Measurements from ENCODE around the gene CNTN4. TPM values are rescaled to one million over a fixed set of nuclear protein-coding genes. Genes with fewer than 3 reads are reported as not detected.

CNTN4 gene
- total RNA-seq, 1 experiment from 2014 or later = 5.7 TPM

DNA sequence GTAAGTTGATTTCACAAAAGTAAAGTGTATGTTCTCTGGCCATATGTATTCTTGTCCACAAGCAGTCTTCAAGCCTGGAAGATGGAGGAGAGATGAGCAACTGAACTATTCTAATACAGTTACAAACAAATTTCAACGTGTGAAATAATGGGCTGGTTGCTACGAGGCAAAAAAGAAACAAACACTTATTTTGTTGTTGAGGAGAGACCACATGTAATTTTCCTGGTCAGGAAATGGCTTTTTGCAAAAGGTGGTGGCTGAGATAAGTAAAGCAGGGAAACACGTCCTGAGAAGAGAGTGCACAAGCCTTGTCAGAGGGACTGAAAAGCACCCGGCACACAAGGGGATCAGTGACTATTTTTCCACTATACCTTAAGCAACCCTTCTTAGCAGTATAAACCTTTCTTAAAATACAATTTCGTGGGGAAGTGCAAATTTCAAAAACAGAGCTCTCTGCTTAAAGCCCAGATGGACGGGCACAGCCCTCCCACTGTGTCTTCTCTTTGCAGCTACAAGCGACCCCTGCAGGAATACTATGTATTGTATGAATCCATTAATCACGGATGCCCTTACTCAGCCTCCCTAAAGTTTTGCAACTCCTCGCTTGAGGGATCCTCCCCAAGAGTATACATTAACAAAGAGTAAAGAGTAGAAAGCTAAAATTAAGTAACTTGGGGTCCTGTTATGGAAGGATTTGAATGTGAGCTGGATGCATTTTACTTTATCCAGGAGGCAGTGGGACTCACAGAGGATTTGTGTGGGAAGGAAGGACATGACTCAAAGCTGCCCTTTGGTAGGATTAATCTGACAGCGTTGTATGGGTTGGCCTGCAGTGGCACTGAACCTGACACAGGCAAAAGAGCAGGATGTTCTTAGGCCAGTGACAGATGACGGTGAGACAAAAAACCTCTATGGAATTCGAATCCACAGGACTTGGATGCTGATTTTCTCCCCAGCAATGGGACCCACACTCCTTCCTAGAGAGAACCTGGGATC is 757.8 kb downstream of the CNTN4 start:
- intact Hi-C loops (cut with micrococcal nuclease; ENCODE audit: unreplicated experiment) = no loop called here
- ChIA-PET POLR2A (ENCODE audit: low non-redundant PET) (no interaction called here), CTCF (no interaction called here)
- BruUV-seq (replicated peaks) = no TSS peak
- no peaks in the 10 kb centered on the region for H3K27me3 ChIP-seq (replicated peaks; ENCODE audit: insufficient read depth, low read depth, low read length, poor library complexity)
- TF ChIP-seq CTCF (conservative IDR thresholded peaks at IDR 0.05; ENCODE audit: low read depth, low read length) (no peak), EZH2 (IDR thresholded peaks at IDR 0.05; ENCODE audit: borderline replicate concordance, low read depth, low read length, poor library complexity, severe bottlenecking) (no peak)
- no peak for DNase-seq (ENCODE audit: low spot score)
- H3K36me3 ChIP-seq (ENCODE audit: insufficient read depth, low read length, poor library complexity, severe bottlenecking) = no peaks in the 10 kb centered on the region
- H3K9me3 ChIP-seq (ENCODE audit: low read depth, low read length, poor library complexity, severe bottlenecking) = no peaks in the 10 kb centered on the region
- no peaks in the 10 kb centered on the region for H3K4me1 ChIP-seq (ENCODE audit: insufficient read depth, low read length, poor library complexity, severe bottlenecking)
- no peak overlapping the region for H3K27ac ChIP-seq (ENCODE audit: low read depth, low read length, poor library complexity, severe bottlenecking)
- no peak overlapping the region for H3K4me3 ChIP-seq (ENCODE audit: low read depth, low read length, poor library complexity, severe bottlenecking)

GRCh38 chr3:2860626-2861025 is 762.0 kb downstream of the CNTN4 start:
- Histone ChIP-seq H3K4me3 (ENCODE audit: low read depth, low read length, poor library complexity, severe bottlenecking) (no peak overlapping the region), H3K27me3 (replicated peaks; ENCODE audit: insufficient read depth, low read depth, low read length, poor library complexity) (no peaks in the 10 kb centered on the region), H3K9me3 (ENCODE audit: low read depth, low read length, poor library complexity, severe bottlenecking) (no peaks in the 10 kb centered on the region), H3K36me3 (ENCODE audit: insufficient read depth, low read length, poor library complexity, severe bottlenecking) (no peaks in the 10 kb centered on the region), H3K4me1 (ENCODE audit: insufficient read depth, low read length, poor library complexity, severe bottlenecking) (no peaks in the 10 kb centered on the region), H3K27ac (ENCODE audit: low read depth, low read length, poor library complexity, severe bottlenecking) (no peak overlapping the region)
- intact Hi-C loops (cut with micrococcal nuclease; ENCODE audit: unreplicated experiment) = no loop called here
- TF ChIP-seq CTCF (conservative IDR thresholded peaks at IDR 0.05; ENCODE audit: low read depth, low read length) (no peak), EZH2 (IDR thresholded peaks at IDR 0.05; ENCODE audit: borderline replicate concordance, low read depth, low read length, poor library complexity, severe bottlenecking) (no peak)
- BruUV-seq (replicated peaks) = no TSS peak
- POLR2A ChIA-PET (ENCODE audit: low non-redundant PET) = no interaction called here
- CTCF ChIA-PET = no interaction called here
- DNase-seq (ENCODE audit: low spot score) = no peak

DNA sequence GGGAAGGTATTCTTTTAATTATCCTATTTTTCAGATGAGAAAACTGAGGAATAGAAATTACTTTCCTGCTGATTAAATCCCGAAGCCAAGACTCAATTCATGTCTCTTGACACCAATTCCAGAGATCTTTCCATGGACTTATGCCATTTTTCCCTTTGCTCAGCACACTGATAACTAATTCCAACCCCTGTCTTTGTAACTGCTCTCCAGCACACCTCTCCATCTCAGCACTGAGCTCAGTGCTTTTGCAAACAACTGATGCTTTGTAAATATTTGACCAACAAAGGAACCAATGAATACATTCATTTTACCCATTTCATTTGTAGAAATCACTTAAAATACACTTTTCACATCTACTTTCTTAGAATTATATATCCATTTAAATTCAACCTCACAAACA is 762.5 kb downstream of the CNTN4 start:
- H3K9me3 ChIP-seq (ENCODE audit: low read depth, low read length, poor library complexity, severe bottlenecking) = no peaks in the 10 kb centered on the region
- intact Hi-C loops (cut with micrococcal nuclease; ENCODE audit: unreplicated experiment) = no loop called here
- BruUV-seq (replicated peaks) = no TSS peak
- TF ChIP-seq EZH2 (IDR thresholded peaks at IDR 0.05; ENCODE audit: borderline replicate concordance, low read depth, low read length, poor library complexity, severe bottlenecking) (no peak), CTCF (conservative IDR thresholded peaks at IDR 0.05; ENCODE audit: low read depth, low read length) (no peak)
- ChIA-PET POLR2A (ENCODE audit: low non-redundant PET) (no interaction called here), CTCF (no interaction called here)
- H3K4me1 ChIP-seq (ENCODE audit: insufficient read depth, low read length, poor library complexity, severe bottlenecking) = no peaks in the 10 kb centered on the region
- no peak for DNase-seq (ENCODE audit: low spot score)
- no peaks in the 10 kb centered on the region for H3K27me3 ChIP-seq (replicated peaks; ENCODE audit: insufficient read depth, low read depth, low read length, poor library complexity)
- no peaks in the 10 kb centered on the region for H3K36me3 ChIP-seq (ENCODE audit: insufficient read depth, low read length, poor library complexity, severe bottlenecking)
- H3K27ac ChIP-seq (ENCODE audit: low read depth, low read length, poor library complexity, severe bottlenecking) = no peak overlapping the region
- H3K4me3 ChIP-seq (ENCODE audit: low read depth, low read length, poor library complexity, severe bottlenecking) = no peak overlapping the region

All from A673 (cell line).